NCI-H2171 (cell line): ENCODE data around the gene TIMM10B.
A peak's percentile ranks its signal among the peaks of the same experiment; 100 is the strongest.

Source experiments
- DNase-seq: peaks from one replicate; lab custom pipeline; 2025; lab: John Stamatoyannopoulos, UW

TIMM10B gene

GRCh38 chr11:6472934-6473333 is 8.4 kb upstream of the TIMM10B start:
- no peak for DNase-seq

- peak; percentile 60 for DNase-seq
Observed at GRCh38 chr11:6473451-6474412, 7.6 kb upstream of the TIMM10B start, which contains the start of gene TRIM3. TRIM3 (minus strand) TSS chr11:6473941; CDS start chr11:6465695, 8,246 bp downstream.

DNA sequence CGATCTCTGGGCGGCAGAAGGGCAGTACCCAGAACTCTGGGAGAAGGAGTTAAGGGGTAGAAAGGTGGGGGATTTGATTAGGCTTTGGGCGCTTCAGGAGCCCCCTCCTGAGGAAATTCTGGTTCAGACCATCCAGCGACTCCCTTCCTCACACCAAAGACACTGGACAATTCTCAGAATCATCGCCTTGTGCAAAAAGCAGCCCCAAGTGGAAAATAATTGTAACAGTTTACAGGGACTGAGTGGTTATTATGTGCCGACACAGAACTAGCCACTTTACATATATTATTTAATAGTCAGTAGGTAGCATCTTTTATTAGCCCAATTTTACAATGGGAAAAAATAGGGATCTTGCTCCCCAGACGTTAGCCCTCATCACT is 6.9 kb upstream of the TIMM10B start:
- DNase-seq: no peak

DNA sequence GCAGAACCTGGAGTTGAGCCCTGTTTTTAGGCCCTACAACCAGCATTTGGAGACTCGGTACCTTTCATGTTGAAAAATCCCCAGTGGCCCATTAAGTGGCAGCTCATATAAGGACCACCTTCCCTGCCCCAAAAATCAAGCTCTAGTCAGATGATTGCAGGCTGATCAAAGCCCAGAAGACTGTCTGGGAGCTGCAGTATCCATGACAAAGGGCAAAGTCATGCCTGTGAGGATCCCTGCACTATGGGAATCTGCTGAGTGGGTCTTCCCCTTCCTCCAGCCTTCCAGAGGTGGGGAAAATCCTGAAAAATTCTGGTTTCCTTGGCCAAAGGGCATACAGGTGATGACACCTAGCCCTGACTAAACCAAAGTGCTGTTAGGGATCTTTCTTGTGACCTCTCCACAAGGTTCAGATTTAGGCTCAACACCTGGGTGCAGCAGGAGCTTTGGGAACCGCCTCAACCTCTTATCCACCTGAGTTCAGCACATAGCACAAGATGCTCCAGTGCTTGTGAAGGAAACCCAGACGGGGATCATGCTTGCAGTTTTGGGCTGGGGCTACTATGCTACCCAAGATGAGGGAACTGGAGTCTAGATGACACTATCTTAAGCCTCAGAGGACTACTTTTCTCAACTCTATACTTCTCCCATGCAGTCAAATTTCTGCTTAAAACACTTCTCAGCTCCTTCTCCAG is 6.3 kb upstream of the TIMM10B start:
- no peak for DNase-seq

- DNase-seq: no peak
Observed at GRCh38 chr11:6475936-6476335, 5.4 kb upstream of the TIMM10B start.

DNA sequence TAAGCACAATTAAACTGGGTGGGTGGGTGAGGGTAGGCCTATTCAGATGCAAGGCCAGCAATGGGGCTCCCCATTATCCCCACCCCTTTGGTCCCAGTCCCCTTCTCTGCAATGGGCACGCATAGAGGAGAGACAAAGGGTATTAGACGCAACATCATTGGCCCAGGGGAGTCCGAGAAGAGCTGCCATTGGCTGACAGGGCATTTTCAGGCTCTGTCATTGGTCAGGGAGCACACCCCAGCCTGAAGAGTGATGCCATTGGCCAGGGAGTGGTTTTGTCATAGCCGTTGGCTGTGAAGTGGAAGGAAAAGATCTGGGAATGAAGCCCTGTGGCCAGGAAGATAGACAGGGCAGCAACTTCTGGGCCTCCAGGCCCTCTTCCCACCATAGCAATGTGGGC is 4.7 kb upstream of the TIMM10B start:
- no peak for DNase-seq

- no peak for DNase-seq
Observed at GRCh38 chr11:6480299-6480914, 894 bp upstream of the TIMM10B start.

- DNase-seq: no peak
Observed at GRCh38 chr11:6481924-6482275, 599 bp downstream of the TIMM10B start.

GRCh38 chr11:6482441-6482840 is 1.1 kb downstream of the TIMM10B start:
- no peak for DNase-seq

GRCh38 chr11:6483015-6483414 is 1.7 kb downstream of the TIMM10B start:
- DNase-seq: no peak

DNA sequence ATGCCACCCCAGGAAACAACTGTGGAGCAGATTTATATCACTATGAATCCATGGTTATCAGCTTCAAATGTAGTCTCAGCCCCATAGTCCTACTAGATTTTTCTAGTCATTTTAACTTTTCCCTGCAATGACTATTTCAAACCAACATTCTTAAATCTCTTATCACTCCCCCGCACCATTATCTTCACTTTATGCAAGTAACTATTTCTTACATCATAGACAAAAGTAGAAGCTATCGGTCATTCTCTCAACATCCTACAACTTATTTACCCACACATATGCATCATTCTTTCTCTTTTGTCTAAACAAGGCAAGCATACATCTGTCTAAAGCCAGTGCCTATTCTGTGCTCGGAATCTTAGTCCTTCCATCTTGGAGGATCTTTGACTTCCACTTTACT is 4.4 kb downstream of the TIMM10B start:
- no peak for DNase-seq

DNA sequence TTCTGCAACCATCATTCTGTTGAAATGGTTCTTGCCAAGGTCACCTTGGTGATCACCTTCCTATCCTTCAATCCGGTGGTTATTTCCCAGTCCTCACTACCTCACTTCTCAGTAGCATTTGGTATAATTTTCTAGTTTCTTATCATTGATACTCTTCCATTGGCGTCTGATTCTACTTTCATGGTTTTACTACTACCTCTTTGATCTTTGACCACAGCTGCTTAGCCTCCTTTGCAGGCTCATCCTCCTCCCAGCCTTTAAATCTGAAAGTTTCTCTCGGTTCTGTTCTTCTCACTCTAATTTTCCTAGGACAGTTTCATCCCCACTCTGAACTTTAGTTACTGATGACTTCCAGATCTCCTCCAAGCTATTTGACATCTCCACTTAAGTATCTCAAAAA is 5.0 kb downstream of the TIMM10B start:
- DNase-seq: no peak

- DNase-seq: no peak
Observed at GRCh38 chr11:6486938-6487337, 5.6 kb downstream of the TIMM10B start.

DNA sequence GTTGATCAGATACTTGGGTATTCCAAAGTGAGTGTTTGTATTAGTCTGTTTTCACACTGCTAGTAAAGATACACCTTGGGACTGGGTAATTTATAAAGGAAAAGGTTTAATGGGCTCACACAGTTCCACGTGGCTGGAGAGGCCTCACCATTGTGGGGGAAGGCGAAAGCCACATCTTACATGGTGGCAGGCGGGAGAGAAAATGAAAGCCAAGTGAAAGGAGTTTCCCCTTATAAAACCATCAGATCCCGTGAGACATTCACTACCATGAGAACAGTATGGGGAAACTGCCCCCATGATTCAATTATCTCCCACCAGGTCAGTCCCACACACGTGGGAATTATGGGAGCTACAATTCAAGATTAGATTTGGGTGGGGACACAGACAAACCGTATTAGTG is 7.0 kb downstream of the TIMM10B start:
- no peak for DNase-seq

GRCh38 chr11:6488821-6489220 is 7.5 kb downstream of the TIMM10B start:
- no peak for DNase-seq

- DNase-seq: no peak
Observed at GRCh38 chr11:6489306-6489705, 8.0 kb downstream of the TIMM10B start.

GRCh38 chr11:6497069-6497839 is 16.0 kb downstream of the TIMM10B start, which contains the start of gene DNHD1:
DNHD1 (plus strand) TSS chr11:6497280; CDS start chr11:6498216, 936 bp downstream.
- DNase-seq: no peak

DNA sequence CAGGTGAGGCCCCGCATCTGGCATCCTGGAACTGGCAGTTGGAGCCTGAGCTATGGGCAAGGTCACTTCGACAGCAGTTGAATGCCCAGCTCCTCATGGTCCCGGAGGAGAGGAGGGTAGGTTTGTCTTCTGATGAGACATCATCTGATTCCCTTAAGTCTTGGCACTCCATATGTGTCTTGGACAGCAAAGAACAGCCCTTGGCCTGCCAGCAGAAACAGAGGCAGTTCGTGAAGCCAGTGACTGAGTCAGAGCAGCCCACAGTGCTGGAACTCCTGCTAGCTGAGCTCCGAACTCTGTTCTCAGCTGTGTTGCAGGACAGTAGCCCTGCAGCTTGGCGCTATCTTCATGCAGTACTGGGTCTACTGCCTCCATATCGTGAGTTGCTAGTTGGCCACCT is 16.8 kb downstream of the TIMM10B start:
- DNase-seq: no peak

DNA sequence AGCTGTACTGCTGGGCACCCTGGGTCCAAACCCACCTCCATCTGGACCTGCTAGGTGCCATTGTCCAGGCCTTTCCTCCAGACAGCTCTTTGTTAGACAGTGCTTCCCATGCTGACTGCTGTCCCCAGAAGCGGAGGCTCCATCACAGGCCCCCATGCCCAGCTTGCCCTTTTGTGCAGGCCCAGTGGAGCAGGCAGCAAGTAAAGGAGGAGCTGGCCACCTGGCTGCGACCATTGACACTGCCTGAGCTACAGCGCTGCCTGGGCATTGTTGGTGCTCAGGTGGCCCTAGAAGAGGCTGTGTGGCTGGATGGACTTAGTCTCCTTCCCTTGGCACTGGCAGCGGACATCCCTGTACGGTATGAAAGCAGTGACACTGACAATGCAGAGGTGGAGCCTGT is 17.2 kb downstream of the TIMM10B start:
- no peak for DNase-seq

- no peak for DNase-seq
Observed at GRCh38 chr11:6502382-6502781, 21.1 kb downstream of the TIMM10B start.

DNA sequence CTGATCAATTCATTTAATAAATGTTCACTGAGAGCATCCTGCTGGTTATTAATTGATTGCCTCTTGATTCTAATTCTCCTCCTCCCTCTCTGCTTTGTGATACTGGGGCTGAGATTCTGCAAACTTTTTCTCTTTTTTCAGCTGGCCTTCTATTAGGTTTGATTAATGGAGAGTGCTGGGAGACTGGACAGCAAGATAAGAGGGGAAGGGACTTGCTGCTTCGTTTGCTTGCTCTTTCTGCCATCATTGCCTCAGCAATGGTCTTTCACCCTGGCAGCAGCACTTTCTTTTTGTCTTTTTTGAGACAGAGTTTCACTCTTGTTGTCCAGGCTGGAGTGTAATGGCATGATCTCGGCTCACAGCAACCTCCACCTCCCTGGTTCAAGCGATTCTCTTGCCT is 22.9 kb downstream of the TIMM10B start:
- DNase-seq: no peak
